Retinal pigment epithelial cell (primary cell): ENCODE results near the gene ADAM19.

Source experiments
- DNase-seq: peaks from one replicate; pipeline ENCODE4 v3.0.0-alpha.2; 2010; ENCODE audit warnings: low read depth
- H3K4me3 ChIP-seq: 2 replicates; pipeline ENCODE4 v1.5.1; 2011; ENCODE audit warnings: mild to moderate bottlenecking, low read length, control low read depth, moderate library complexity
- TF ChIP-seq, protein P1 (sequence below): conservative IDR thresholded peaks from 2 replicates; pipeline ENCODE4 v1.5.1; 2011; ENCODE audit warnings: low read depth, low read length, control low read depth, inconsistent platforms

Gene ADAM19

DNA sequence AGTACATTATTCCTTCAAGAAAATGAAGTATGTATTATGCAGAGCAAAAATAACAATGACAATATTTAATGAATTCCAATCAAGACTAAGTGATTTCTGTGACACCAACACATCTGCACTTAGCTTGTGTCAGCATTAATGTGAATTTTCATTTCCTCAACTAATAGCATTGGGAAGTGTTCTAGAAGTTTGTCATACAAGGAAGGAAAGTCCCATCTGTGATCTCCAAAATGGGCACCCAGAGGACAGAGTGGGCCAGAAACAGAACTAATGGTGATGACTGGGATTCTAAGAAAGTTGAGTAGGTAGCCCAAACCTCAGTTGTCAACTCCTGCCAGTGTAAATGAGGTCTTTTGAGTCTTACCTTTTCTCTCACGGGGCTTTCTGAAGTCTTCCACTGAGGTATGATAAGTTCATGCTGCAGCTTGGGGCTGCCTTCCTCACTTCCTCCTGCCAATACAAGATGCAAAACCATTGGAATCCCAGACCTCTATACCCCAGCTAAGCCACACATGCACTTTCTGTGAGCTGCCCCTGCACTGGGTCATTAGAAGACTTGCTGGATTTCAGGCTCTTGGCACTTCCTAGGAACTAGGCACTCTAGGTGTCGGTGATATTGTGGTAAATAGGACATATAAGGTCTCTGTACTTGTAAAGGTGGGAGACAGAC lies 4.9 kb downstream of the ADAM19 start:
- H3K4me3 ChIP-seq, result no peak overlapping the region
- no peak for DNase-seq
- TF ChIP-seq, protein P1, sequence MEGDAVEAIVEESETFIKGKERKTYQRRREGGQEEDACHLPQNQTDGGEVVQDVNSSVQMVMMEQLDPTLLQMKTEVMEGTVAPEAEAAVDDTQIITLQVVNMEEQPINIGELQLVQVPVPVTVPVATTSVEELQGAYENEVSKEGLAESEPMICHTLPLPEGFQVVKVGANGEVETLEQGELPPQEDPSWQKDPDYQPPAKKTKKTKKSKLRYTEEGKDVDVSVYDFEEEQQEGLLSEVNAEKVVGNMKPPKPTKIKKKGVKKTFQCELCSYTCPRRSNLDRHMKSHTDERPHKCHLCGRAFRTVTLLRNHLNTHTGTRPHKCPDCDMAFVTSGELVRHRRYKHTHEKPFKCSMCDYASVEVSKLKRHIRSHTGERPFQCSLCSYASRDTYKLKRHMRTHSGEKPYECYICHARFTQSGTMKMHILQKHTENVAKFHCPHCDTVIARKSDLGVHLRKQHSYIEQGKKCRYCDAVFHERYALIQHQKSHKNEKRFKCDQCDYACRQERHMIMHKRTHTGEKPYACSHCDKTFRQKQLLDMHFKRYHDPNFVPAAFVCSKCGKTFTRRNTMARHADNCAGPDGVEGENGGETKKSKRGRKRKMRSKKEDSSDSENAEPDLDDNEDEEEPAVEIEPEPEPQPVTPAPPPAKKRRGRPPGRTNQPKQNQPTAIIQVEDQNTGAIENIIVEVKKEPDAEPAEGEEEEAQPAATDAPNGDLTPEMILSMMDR, result no peak

DNA sequence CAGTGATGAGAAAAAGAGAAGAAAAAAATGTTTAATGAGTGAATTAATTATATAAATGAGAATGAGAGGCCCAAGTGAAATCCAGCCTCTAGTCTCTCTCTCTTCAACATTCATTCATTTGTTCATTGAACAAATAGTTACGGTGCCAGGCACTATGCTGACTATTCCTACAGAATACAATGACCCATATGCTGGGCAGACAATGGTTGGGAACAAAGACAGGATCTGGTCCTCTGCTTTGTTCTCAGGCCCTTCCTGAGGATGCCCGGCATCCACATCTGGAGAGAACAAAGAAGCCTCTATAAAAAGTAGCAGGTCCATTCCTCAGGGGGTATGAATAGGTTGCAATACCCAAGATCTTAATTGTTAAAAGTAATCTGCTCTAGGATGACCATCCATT lies 6.9 kb downstream of the ADAM19 start:
- TF ChIP-seq, protein P1, result no peak
- no peak for DNase-seq
- H3K4me3 ChIP-seq, result no peak overlapping the region

DNA sequence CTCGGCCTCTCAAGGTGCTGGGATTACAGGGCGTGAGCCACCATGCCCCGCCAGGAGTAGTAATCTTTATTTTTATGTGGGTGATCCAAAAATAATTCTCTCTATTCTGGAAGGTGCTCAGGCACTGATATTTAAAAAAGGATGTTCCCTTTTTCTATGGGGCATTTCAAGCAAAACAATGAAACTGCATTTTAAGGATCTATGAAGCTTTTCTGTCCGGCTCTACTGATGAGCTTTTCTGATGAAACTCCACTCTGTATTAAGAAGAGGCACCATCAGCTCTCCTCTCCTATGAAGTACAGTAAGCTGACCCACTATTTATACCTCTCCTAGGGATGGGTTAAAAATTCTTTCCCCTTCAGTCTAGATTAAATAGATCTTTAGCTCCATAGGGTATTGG lies 7.4 kb downstream of the ADAM19 start:
- no peak for DNase-seq
- TF ChIP-seq, protein P1, result no peak
- H3K4me3 ChIP-seq, result no peak overlapping the region

GRCh38 chr5:157566902-157567489 lies 8.6 kb downstream of the ADAM19 start:
- DNase-seq, result no peak
- no peak overlapping the region for H3K4me3 ChIP-seq
- TF ChIP-seq, protein P1, result no peak

DNA sequence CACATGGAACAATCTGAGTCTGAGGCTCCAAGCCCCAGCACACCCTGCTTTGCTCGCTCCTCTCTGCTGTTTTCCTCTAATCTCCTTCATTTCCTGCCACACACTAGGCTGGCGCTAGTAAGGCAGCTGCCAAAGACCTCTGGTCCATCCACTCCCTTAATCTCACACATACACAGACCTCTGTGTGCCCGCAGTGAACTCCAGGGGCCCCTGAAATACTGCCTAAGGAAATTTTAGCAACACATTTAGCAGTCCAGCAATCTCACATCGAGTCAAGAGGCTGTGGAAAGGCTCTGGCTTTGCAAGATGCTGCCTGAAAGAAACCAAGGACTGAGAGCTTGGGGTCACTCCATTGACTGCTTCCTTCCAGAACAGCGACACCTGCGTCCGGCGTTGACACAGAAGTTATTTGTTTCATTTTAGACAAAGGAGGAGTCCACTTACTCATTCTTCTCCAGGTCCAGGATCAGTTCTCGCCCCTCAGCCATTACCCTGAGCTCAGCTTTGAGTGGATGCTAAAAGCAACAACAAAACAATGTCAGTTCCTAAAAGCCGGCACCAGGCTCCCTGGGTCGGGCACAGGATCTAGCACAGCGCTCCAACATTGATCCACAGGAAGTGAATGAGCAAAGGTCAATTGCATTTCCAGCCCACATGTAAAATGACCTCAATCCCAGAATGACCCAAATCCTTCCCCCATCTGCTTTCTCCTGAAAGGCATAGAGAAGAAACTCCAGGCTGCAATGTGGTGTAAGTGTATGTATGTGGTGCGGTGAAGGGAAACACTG lies 11.5 kb downstream of the ADAM19 start:
- TF ChIP-seq, protein P1, result no peak
- H3K4me3 ChIP-seq, result no peak overlapping the region
- no peak for DNase-seq

DNA sequence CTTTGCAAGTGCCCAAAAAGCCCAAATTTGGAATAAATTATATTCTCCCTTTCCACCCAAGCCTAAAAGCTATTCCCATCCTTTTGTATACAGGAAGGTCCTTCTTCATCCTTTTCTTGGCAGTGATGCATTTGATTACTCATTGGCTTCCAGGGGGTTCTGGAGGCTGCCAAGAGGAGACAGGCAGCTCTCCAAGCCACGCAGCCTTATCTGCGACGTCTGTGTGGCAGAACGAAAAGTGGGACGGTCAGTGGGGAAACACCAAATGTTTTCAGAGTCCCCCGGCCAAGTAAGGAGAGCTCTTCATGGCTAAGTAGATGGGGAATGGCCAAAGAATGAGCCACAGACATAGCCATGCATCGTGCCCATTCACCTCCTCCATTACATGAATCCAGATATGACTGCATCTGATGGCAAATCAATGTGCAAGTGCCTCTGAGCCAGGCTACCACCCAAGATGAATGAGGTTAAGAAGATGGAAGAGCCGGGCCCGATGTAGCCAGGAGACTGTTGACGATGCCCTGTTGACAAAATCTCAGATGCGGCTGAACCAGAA lies 12.1 kb downstream of the ADAM19 start:
- no peak overlapping the region for H3K4me3 ChIP-seq
- DNase-seq, result no peak
- TF ChIP-seq, protein P1, result no peak
